ENCODE data around the gene PDLIM3. TPM values are rescaled to one million over a fixed set of nuclear protein-coding genes. Genes with fewer than 3 reads are reported as not detected.

PDLIM3 gene
- total RNA-seq, 1 donor from 2014 or later, result 24.4 TPM

DNA sequence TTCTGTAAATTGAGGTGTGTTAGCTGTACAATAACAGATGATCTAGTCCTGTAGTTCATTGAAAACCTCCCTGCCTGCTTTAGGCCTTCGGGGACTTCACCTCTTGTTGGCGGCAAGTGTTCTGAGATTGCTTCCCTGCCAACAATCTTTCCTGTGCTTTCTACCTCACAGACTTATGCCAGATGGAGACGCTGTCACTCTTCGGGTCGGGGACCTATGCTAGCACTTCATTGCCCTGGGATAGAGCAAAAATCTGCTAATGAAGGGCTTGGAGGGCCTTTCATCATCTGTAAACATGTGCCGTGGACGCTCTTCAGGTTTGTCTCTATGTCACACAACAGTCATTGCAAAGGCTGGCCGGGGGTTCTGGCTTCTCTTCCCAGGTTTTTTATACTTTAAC lies 4.7 kb upstream of the PDLIM3 start:
- no peak for ATAC-seq
- peaks cover 7% of the 10 kb centered on the region for H3K4me1 ChIP-seq

GRCh38 chr4:185538806-185539205 lies 3.5 kb upstream of the PDLIM3 start:
- intact Hi-C loops (cut with DNase I), result no loop called here
- Histone ChIP-seq H3K4me1 (peaks cover 7% of the 10 kb centered on the region), H3K9me3 (no peaks in the 10 kb centered on the region), H3K27me3 (peaks cover 6% of the 10 kb centered on the region), H3K4me3 (no peak overlapping the region), H3K36me3 (no peaks in the 10 kb centered on the region), H3K27ac (no peak overlapping the region)
- no peak for TF ChIP-seq CTCF (IDR thresholded peaks at IDR 0.05)
- no peak for DNase-seq
- ATAC-seq, result no peak

More for the DNA sequence above, 4.7 kb upstream of the PDLIM3 start:
- Histone ChIP-seq H3K36me3 (no peaks in the 10 kb centered on the region), H3K9me3 (no peaks in the 10 kb centered on the region), H3K4me3 (no peak overlapping the region), H3K27me3 (no peaks in the 10 kb centered on the region), H3K27ac (no peak overlapping the region)
- no peak for DNase-seq
- no peak for TF ChIP-seq CTCF (IDR thresholded peaks at IDR 0.05)
- intact Hi-C loops (cut with DNase I), result no loop called here

DNA sequence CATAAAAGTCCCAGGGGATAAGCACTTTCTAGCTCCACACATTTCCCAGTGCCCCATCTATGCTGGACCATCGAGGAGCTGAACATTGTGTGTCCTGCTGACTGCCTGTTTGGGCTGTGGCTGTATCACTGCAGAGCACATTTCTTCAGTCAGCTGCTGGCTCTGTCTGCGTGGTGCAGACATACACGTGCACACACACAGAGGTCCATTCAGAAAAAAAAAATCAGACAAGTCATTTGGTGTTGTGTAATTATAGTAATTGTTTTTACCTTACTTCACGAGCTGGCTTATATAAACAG lies 1.1 kb upstream of the PDLIM3 start:
- intact Hi-C loops (cut with DNase I), result no loop called here
- H3K27ac ChIP-seq, result no peak overlapping the region
- peak; percentile 9 for ATAC-seq
- H3K4me3 ChIP-seq, result peak overlapping the region; percentile 74
- no peak for DNase-seq
- H3K36me3 ChIP-seq, result no peaks in the 10 kb centered on the region
- no peak for TF ChIP-seq CTCF (IDR thresholded peaks at IDR 0.05)
- peaks cover 6% of the 10 kb centered on the region for H3K27me3 ChIP-seq
- H3K9me3 ChIP-seq, result no peaks in the 10 kb centered on the region
- H3K4me1 ChIP-seq, result peaks cover 7% of the 10 kb centered on the region

GRCh38 chr4:185535612-185536410 lies 504 bp upstream of the PDLIM3 start:
- intact Hi-C loops (cut with DNase I), result no loop called here
- no peak for ATAC-seq
- Histone ChIP-seq H3K27ac (peak overlapping the region; percentile 85), H3K27me3 (peaks cover 6% of the 10 kb centered on the region), H3K4me1 (peaks cover 5% of the 10 kb centered on the region), H3K4me3 (peak overlapping the region; percentile 74), H3K36me3 (no peaks in the 10 kb centered on the region), H3K9me3 (no peaks in the 10 kb centered on the region)
- DNase-seq, result no peak
- no peak for TF ChIP-seq CTCF (IDR thresholded peaks at IDR 0.05)

- no peak for TF ChIP-seq CTCF (IDR thresholded peaks at IDR 0.05)
- H3K27me3 ChIP-seq, result peaks cover 6% of the 10 kb centered on the region
- intact Hi-C loops (cut with DNase I), result no loop called here
- no peak for DNase-seq
- H3K27ac ChIP-seq, result peak overlapping the region; percentile 85
- H3K4me1 ChIP-seq, result peaks cover 4% of the 10 kb centered on the region
- ATAC-seq, result peak; percentile 50
- H3K9me3 ChIP-seq, result no peaks in the 10 kb centered on the region
- peak overlapping the region; percentile 74 for H3K4me3 ChIP-seq
- H3K36me3 ChIP-seq, result no peaks in the 10 kb centered on the region
Measured at GRCh38 chr4:185534511-185534865, 819 bp downstream of the PDLIM3 start.
